ENCODE results near the gene KCTD19. TPM values are rescaled to one million over a fixed set of nuclear protein-coding genes. Genes with fewer than 3 reads are reported as not detected.

The KCTD19 gene
- total RNA-seq, 1 donor: under 0.01 TPM

GRCh38 chr16:67341250-67341649, 14.7 kb upstream of the KCTD19 start:
- Histone ChIP-seq H3K9me3 (ENCODE audit: low read depth, low read length) (no peaks in the 10 kb centered on the region), H3K4me3 (ENCODE audit: low read length) (no peak overlapping the region), H3K4me1 (ENCODE audit: insufficient read depth, low read length) (no peaks in the 10 kb centered on the region), H3K27me3 (ENCODE audit: insufficient read depth, low read length) (no peaks in the 10 kb centered on the region)

- Histone ChIP-seq H3K9me3 (ENCODE audit: low read depth, low read length) (no peaks in the 10 kb centered on the region), H3K4me1 (ENCODE audit: insufficient read depth, low read length) (no peaks in the 10 kb centered on the region), H3K27me3 (ENCODE audit: insufficient read depth, low read length) (no peaks in the 10 kb centered on the region), H3K4me3 (ENCODE audit: low read length) (no peak overlapping the region)
Observed at GRCh38 chr16:67339453-67339852, 12.9 kb upstream of the KCTD19 start.

GRCh38 chr16:67336648-67337047, 10.1 kb upstream of the KCTD19 start:
- no peaks in the 10 kb centered on the region for H3K4me1 ChIP-seq (ENCODE audit: insufficient read depth, low read length)

GRCh38 chr16:67336116-67336515, 9.6 kb upstream of the KCTD19 start:
- Histone ChIP-seq H3K4me3 (ENCODE audit: low read length) (no peak overlapping the region), H3K9me3 (ENCODE audit: low read depth, low read length) (no peaks in the 10 kb centered on the region), H3K4me1 (ENCODE audit: insufficient read depth, low read length) (no peaks in the 10 kb centered on the region), H3K27me3 (ENCODE audit: insufficient read depth, low read length) (no peaks in the 10 kb centered on the region)

More at GRCh38 chr16:67336648-67337047, 10.1 kb upstream of the KCTD19 start:
- Histone ChIP-seq H3K9me3 (ENCODE audit: low read depth, low read length) (no peaks in the 10 kb centered on the region), H3K27me3 (ENCODE audit: insufficient read depth, low read length) (no peaks in the 10 kb centered on the region), H3K4me3 (ENCODE audit: low read length) (no peak overlapping the region)

GRCh38 chr16:67333315-67333714, 6.8 kb upstream of the KCTD19 start:
- Histone ChIP-seq H3K4me3 (ENCODE audit: low read length) (no peak overlapping the region), H3K9me3 (ENCODE audit: low read depth, low read length) (no peaks in the 10 kb centered on the region), H3K4me1 (ENCODE audit: insufficient read depth, low read length) (no peaks in the 10 kb centered on the region), H3K27me3 (ENCODE audit: insufficient read depth, low read length) (no peaks in the 10 kb centered on the region)

- Histone ChIP-seq H3K27me3 (ENCODE audit: insufficient read depth, low read length) (no peaks in the 10 kb centered on the region), H3K4me3 (ENCODE audit: low read length) (no peak overlapping the region), H3K9me3 (ENCODE audit: low read depth, low read length) (no peaks in the 10 kb centered on the region), H3K4me1 (ENCODE audit: insufficient read depth, low read length) (peaks cover 28% of the 10 kb centered on the region)
Observed at GRCh38 chr16:67329901-67330300, 3.4 kb upstream of the KCTD19 start.

- H3K9me3 ChIP-seq (ENCODE audit: low read depth, low read length): no peaks in the 10 kb centered on the region
- H3K4me1 ChIP-seq (ENCODE audit: insufficient read depth, low read length): peaks cover 33% of the 10 kb centered on the region
- peaks cover 3% of the 10 kb centered on the region for H3K27me3 ChIP-seq (ENCODE audit: insufficient read depth, low read length)
- no peak overlapping the region for H3K4me3 ChIP-seq (ENCODE audit: low read length)
Observed at GRCh38 chr16:67327743-67328142, 1.2 kb upstream of the KCTD19 start.

GRCh38 chr16:67326115-67326471, 448 bp downstream of the KCTD19 start:
- Histone ChIP-seq H3K9me3 (ENCODE audit: low read depth, low read length) (no peaks in the 10 kb centered on the region), H3K27me3 (ENCODE audit: insufficient read depth, low read length) (peaks cover 3% of the 10 kb centered on the region), H3K4me3 (ENCODE audit: low read length) (peak overlapping the region; percentile 25), H3K4me1 (ENCODE audit: insufficient read depth, low read length) (peaks cover 33% of the 10 kb centered on the region)

- Histone ChIP-seq H3K9me3 (ENCODE audit: low read depth, low read length) (no peaks in the 10 kb centered on the region), H3K27me3 (ENCODE audit: insufficient read depth, low read length) (peaks cover 5% of the 10 kb centered on the region), H3K4me3 (ENCODE audit: low read length) (no peak overlapping the region), H3K4me1 (ENCODE audit: insufficient read depth, low read length) (no peaks in the 10 kb centered on the region)
Observed at GRCh38 chr16:67317853-67318252, 8.7 kb downstream of the KCTD19 start.

GRCh38 chr16:67312719-67313118, 13.8 kb downstream of the KCTD19 start:
- no peak overlapping the region for H3K4me3 ChIP-seq (ENCODE audit: low read length)
- no peaks in the 10 kb centered on the region for H3K27me3 ChIP-seq (ENCODE audit: insufficient read depth, low read length)
- H3K4me1 ChIP-seq (ENCODE audit: insufficient read depth, low read length): peaks cover 13% of the 10 kb centered on the region
- no peaks in the 10 kb centered on the region for H3K9me3 ChIP-seq (ENCODE audit: low read depth, low read length)

GRCh38 chr16:67311607-67312488, 14.7 kb downstream of the KCTD19 start:
- H3K4me1 ChIP-seq (ENCODE audit: insufficient read depth, low read length): peaks cover 14% of the 10 kb centered on the region
- no peaks in the 10 kb centered on the region for H3K9me3 ChIP-seq (ENCODE audit: low read depth, low read length)
- H3K4me3 ChIP-seq (ENCODE audit: low read length): no peak overlapping the region
- H3K27me3 ChIP-seq (ENCODE audit: insufficient read depth, low read length): no peaks in the 10 kb centered on the region

GRCh38 chr16:67310561-67310960, 16.0 kb downstream of the KCTD19 start:
- Histone ChIP-seq H3K9me3 (ENCODE audit: low read depth, low read length) (no peaks in the 10 kb centered on the region), H3K4me1 (ENCODE audit: insufficient read depth, low read length) (peaks cover 14% of the 10 kb centered on the region), H3K4me3 (ENCODE audit: low read length) (no peak overlapping the region), H3K27me3 (ENCODE audit: insufficient read depth, low read length) (no peaks in the 10 kb centered on the region)

GRCh38 chr16:67305216-67306071, 21.1 kb downstream of the KCTD19 start:
- no peaks in the 10 kb centered on the region for H3K9me3 ChIP-seq (ENCODE audit: low read depth, low read length)
- H3K4me1 ChIP-seq (ENCODE audit: insufficient read depth, low read length): peaks cover 14% of the 10 kb centered on the region
- H3K27me3 ChIP-seq (ENCODE audit: insufficient read depth, low read length): no peaks in the 10 kb centered on the region
- H3K4me3 ChIP-seq (ENCODE audit: low read length): no peak overlapping the region

- no peaks in the 10 kb centered on the region for H3K9me3 ChIP-seq (ENCODE audit: low read depth, low read length)
- peaks cover 13% of the 10 kb centered on the region for H3K4me1 ChIP-seq (ENCODE audit: insufficient read depth, low read length)
- H3K27me3 ChIP-seq (ENCODE audit: insufficient read depth, low read length): no peaks in the 10 kb centered on the region
- H3K4me3 ChIP-seq (ENCODE audit: low read length): no peak overlapping the region
Observed at GRCh38 chr16:67304020-67304419, 22.5 kb downstream of the KCTD19 start.

GRCh38 chr16:67302970-67303369, 23.6 kb downstream of the KCTD19 start:
- Histone ChIP-seq H3K4me1 (ENCODE audit: insufficient read depth, low read length) (peaks cover 3% of the 10 kb centered on the region), H3K9me3 (ENCODE audit: low read depth, low read length) (no peaks in the 10 kb centered on the region), H3K4me3 (ENCODE audit: low read length) (no peak overlapping the region), H3K27me3 (ENCODE audit: insufficient read depth, low read length) (no peaks in the 10 kb centered on the region)

Measured in mononuclear cell (primary cell).